GM18861 (cell line): ENCODE data around the gene LPGAT1.

Experiments
- ATAC-seq: cut with Tn5 transposase; IDR thresholded peaks from one replicate; pipeline ENCODE4 v1.9.1; 2021; ENCODE audit not compliant: unreplicated experiment

LPGAT1 gene

DNA sequence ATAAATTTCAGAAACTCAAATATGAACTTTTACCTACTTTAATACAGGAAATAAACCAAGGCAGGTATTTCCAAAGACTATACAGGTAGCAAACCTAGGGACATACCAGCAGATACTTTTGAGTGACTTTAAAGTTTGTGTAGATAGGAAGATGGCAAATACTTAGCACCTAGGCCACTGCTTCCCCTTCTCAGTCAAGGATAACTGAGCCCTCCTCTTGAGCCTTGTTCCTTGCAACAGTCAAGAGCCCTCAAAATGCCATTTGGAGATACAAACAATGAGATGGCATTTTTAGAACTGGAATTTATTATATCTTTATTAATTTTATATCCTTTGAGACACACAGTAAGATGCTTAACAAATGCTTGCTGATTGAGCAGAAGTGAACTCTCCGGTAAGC is 65.9 kb downstream of the LPGAT1 start:
- no peak for ATAC-seq

DNA sequence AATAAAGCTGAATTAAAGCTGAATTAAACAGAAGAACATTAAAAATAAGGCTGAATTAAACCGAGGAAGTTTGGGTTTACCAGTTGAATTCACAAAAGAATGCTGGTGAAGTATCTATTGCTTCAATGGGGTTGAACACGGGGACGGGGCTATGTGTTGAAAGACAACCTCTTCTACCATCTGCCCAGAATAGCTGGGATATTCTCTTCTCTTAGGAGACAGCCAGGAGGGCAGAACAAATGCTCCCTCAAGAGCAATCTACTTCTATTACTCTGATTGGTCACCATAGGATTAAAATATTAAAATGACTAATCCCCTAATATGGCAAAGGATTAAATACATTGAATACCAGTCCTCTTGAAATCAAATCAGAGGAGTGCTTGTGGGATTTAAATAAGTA is 68.4 kb downstream of the LPGAT1 start:
- no peak for ATAC-seq

GRCh38 chr1:211761400-211761799 is 69.2 kb downstream of the LPGAT1 start:
- ATAC-seq = no peak

DNA sequence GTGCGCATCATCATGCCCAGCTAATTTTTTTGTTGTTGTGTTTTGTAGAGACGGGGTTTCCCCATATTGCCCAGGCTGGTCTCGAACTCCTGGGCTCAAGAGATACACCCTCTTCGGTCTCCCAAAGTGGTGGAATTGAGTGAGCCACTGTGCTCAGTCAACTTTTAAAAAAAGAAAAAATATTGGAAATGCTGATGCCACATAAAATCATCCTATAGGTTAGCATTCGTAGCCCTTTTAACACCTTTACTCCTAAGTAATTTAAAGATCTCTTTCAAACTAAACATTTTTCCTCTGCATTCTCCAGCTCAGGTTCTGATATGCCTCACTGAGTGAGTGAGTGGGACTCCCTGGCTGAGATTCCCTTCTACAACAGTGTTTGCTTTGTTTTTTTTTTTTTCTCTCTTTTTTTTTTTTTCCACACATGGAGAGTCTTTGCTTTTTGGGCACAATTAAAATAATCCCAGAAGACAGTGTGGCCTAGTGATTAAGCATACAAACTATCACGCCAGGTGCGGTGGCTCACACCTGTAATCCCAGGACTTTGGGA is 74.0 kb downstream of the LPGAT1 start:
- no peak for ATAC-seq

- no peak for ATAC-seq
Measured at GRCh38 chr1:211753649-211754251, 76.8 kb downstream of the LPGAT1 start.

DNA sequence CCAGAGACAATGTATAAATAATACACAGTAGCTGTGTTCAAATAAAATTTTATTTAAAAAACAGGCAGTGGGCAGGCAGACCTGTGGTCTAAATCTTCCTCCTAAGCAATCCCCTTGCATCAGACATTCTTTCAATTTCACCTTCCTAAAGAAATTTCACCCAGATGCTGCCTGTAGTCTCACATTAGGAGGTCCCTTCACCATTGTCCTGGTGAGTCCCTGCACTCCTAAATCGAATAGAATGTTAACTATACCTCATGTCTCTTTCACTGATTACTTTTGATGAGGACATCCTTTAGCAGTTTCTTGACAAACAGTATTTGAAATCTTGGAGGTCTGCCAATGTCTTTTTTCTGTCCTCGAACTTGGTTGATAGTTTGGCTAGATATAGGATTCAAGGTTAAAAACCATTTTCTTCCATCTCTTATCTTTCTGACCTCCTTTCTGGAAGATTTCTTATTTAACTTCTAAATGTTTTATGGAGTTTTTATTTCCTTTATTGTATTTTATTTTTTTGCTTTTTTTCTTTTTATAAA is 77.5 kb downstream of the LPGAT1 start:
- ATAC-seq = no peak

DNA sequence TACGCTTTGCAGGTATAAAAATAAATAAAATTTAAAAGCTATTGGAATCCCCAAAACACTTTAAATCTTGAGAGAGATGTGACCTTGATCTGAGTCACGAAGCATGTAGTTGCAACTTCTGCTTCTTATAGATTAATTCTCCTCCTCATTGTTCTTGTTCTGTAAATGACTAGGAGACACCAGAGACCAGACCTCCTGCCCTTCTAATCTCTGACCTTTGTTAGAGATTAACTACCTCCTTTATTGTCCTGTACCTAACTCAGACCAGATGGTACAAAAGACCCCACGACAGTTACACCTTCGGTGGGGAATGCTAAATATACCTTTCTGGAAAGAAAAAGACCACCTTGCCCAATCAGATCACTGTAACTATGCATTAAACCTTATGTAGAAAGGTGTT is 78.2 kb downstream of the LPGAT1 start:
- ATAC-seq = no peak

DNA sequence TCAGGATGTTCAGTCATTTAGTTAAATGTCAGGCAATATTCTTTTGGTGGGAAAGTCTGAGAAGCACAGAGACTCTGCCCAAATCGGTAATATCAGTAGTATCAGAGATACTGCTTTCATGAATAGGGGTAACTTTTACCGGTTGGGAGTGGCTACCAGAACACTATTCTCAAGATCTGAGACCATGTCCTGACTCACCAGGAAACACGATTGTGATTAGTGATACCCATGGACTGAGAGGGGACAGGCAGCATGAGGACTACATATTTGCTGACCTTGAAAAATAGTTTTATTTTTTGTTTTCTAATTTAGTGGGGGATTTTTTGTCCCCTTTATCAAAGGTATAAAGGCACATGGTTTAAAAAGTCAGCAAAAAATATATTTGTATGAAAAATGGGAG is 79.1 kb downstream of the LPGAT1 start:
- peak; percentile 38 for ATAC-seq

- no peak for ATAC-seq
Measured at GRCh38 chr1:211750599-211750998, 80.0 kb downstream of the LPGAT1 start.

DNA sequence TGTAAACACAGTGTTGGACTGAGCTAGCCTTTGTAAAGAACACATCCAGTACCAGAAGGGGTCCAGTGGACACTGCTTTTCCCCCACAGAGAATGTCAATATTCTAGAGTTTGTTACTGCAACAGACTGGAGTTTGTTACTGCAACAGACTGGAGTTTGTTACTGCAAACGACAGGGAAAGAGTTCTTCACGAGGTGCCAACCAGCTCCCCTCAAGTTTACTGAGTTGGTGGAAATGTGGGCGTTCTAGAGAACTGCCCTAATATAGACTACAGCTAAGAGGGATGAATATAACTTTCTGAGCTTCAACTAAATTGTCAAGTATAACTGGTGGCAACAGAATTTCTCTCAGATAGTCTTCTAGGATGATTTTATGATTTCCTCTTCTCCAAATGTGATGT is 81.3 kb downstream of the LPGAT1 start:
- no peak for ATAC-seq

DNA sequence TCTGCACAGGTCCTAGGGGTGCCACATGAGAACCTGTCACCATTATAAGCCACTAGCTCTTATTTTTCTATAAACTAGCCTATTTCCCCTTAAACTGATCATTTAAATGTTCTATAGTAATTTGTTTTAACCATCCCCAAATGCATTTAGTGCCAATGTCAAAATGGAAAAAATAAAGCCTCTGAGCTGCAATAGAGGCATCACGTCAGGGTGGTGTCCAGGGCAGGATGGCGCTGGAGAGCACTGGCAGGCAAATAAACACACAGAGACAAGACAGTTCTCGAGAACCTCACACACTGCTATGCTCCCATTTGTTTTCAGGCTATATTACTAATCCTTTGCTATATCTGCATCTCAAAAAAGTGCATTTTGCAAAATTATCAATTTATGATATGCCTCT is 81.8 kb downstream of the LPGAT1 start:
- no peak for ATAC-seq

DNA sequence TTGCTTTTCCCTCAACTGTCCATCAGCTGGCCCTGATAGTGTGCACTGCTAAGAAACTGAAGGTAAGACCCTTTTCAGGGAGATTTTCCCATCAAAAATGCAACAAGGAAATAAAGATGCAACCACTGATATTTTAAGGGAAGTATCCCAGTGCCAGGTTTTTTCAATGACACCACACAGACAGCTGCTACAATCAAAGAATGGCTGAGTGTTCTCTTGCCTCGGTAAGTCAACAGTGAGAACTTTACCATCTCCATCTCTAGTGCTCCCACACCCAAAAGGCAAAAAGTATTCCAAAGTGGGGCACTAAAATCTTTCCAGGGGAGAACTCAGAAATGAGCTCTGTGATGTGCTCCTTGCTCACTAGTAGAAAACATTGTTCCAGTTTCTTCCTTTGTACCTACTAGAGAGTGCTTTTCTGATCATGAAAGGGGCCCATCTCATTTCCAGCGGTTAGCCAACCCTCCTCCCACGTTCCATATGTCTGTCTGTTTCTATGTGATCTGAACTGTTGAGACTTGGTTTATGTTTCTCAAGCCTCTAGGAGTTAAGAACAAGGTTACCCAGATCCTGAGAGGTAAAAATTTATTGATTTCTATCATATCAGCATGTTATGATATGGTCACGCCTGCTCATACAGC is 87.6 kb downstream of the LPGAT1 start:
- no peak for ATAC-seq

GRCh38 chr1:211742272-211742671 is 88.3 kb downstream of the LPGAT1 start:
- no peak for ATAC-seq

DNA sequence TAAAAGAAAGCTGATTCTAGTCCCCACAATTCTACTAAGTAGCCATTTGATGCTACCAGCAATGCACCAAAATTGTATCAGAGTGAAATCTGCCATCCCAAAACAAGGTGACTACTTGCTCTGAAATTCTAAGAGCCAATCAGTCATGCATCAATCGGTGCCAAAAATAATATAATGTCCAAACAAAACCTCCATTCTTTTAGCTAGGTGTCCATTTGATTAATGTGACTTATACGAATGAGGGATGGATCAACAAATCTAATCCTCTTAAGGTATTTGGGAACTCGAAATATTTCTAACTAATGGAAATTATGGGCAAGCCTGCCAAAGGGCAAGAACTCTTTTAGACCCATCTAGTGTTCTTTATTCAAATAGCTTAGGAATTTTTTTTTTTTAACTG is 88.8 kb downstream of the LPGAT1 start:
- ATAC-seq = no peak

GRCh38 chr1:211741116-211741515 is 89.4 kb downstream of the LPGAT1 start:
- ATAC-seq = no peak

GRCh38 chr1:211739671-211740411 is 90.7 kb downstream of the LPGAT1 start:
- ATAC-seq = peak; percentile 47

- no peak for ATAC-seq
Measured at GRCh38 chr1:211738691-211739301, 91.8 kb downstream of the LPGAT1 start.

- no peak for ATAC-seq
Measured at GRCh38 chr1:211738096-211738690, 92.4 kb downstream of the LPGAT1 start.

DNA sequence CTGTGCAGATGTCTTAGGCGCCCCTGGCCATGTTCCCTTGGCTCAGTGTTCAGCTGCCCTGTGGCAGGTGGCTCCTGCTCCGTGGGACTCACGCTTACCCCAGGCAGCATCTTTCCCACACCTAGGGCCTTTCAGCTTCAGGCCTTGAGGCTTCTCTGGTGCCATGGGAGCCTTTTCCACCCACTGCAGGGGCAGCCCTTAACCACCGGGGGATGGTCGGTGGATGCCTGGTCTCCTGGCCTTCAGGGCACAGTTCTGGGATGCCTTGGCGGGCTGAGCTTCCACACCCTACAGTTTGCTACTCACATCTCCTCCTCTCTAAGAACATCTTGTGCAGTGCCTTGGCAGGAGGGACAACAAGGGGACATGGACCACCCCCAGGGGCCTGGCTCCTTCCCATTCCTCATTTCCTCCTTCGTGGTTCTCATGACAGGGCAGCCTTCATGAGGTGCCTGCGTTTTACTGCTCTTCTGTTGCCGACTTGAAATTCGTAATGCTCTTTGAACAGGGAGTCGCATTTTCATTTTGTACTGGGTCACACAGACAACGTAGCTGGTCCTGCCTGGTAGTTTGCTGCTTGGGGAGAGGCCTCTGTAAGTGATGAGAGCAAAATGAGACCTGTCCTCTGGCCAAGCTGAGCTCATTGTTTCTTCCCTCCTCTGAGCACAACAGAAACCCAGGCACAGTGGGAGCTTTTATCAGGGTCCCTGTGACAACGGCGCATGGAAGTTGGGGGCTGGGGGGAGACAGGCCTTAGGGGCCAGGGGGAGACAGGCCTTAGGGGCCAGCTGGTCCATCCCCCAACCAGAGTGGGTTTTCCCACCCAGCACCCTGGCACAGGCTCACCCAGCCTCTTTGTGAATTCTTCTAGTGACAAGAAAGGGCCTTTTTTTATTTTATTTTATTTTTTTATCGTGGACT is 93.2 kb downstream of the LPGAT1 start:
- no peak for ATAC-seq

DNA sequence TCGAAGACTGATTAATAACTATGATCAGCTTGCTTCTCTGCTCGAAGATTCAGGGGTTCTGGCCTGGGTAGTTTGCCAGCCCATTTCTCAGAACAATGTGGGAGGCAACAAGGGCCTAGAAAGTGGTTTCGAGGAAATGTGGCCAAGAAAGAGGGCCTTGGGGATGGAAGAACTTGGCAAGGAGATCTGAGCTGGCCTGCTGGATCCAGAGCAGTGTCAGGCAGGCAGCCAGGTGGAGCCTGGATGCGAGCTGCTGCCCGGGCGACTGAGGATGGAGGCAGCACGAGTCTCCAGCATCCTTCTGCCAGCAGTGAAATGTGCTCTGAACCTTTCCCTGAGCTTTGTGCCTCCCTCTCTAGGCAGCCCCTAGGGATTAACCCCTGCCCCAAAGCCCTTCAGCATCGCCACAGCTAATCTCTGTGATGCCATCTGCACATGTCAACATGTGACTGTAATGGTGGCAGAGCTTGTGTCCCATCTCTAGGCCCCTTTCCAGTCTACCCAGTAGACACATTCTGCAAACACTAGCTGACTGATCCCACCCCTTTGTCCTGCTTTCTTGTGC is 94.1 kb downstream of the LPGAT1 start:
- ATAC-seq = no peak
